Ishikawa (cell line): ENCODE results near the gene LSM8.

Experiments used
- CEBPB ChIP-seq: IDR thresholded peaks from 2 replicates; pipeline ENCODE4 v1.6.1; 2012
- CREB1 ChIP-seq: IDR thresholded peaks from 2 replicates; pipeline ENCODE4 v1.6.1; 2012; ENCODE audit warnings: low read depth
- EGR1 ChIP-seq: IDR thresholded peaks from 2 replicates; pipeline ENCODE4 v1.6.1; 2012
- EP300 ChIP-seq: IDR thresholded peaks from 2 replicates; pipeline ENCODE4 v1.6.1; 2012; ENCODE audit warnings: borderline replicate concordance
- FOXM1 ChIP-seq: IDR thresholded peaks from 2 replicates; pipeline ENCODE4 v1.6.1; 2012; ENCODE audit warnings: low read depth, borderline replicate concordance
- MAX ChIP-seq: IDR thresholded peaks from 2 replicates; pipeline ENCODE4 v1.6.1; 2012
- NFIC ChIP-seq: IDR thresholded peaks from 2 replicates; pipeline ENCODE4 v1.6.1; 2012
- RAD21 ChIP-seq: IDR thresholded peaks from 2 replicates; pipeline ENCODE4 v1.6.1; 2012; ENCODE audit warnings: low read depth
- REST ChIP-seq: IDR thresholded peaks from 2 replicates; pipeline ENCODE4 v1.6.1; 2012; ENCODE audit warnings: low read depth, mild to moderate bottlenecking
- TAF1 ChIP-seq: IDR thresholded peaks from 2 replicates; pipeline ENCODE4 v1.6.1; 2012; ENCODE audit warnings: low read depth, mild to moderate bottlenecking
- TCF12 ChIP-seq: IDR thresholded peaks from 2 replicates; pipeline ENCODE4 v1.6.1; 2012; ENCODE audit warnings: low read depth
- TEAD4 ChIP-seq: IDR thresholded peaks from 2 replicates; pipeline ENCODE4 v1.6.1; 2012
- USF1 ChIP-seq: IDR thresholded peaks from 2 replicates; pipeline ENCODE4 v1.6.1; 2012
- YY1 ChIP-seq: IDR thresholded peaks from 2 replicates; pipeline ENCODE4 v1.6.1; 2012; ENCODE audit warnings: low read depth
- ZBTB7A ChIP-seq: IDR thresholded peaks from 2 replicates; pipeline ENCODE4 v1.6.1; 2012; ENCODE audit warnings: low read depth

LSM8 gene

GRCh38 chr7:118214051-118214832 lies 30.3 kb downstream of the LSM8 start:
- TF ChIP-seq TAF1, result no peak
- no peak for TF ChIP-seq USF1
- no peak for TF ChIP-seq TCF12
- TF ChIP-seq TEAD4, result no peak
- no peak for TF ChIP-seq CREB1
- TF ChIP-seq CEBPB, result no peak
- TF ChIP-seq ZBTB7A, result no peak
- TF ChIP-seq REST, result no peak
- no peak for TF ChIP-seq EGR1
- no peak for TF ChIP-seq RAD21
- no peak for TF ChIP-seq NFIC
- no peak for TF ChIP-seq EP300
- TF ChIP-seq YY1, result no peak

- TF ChIP-seq TEAD4 (no peak), RAD21 (no peak), REST (no peak), FOXM1 (no peak), CEBPB (no peak), USF1 (no peak), EGR1 (no peak)
Measured at GRCh38 chr7:118214833-118215182, 30.8 kb downstream of the LSM8 start.

- TF ChIP-seq RAD21, result no peak
- no peak for TF ChIP-seq TCF12
- TF ChIP-seq ZBTB7A, result no peak
- TF ChIP-seq EGR1, result no peak
- TF ChIP-seq USF1, result no peak
- no peak for TF ChIP-seq TAF1
- TF ChIP-seq YY1, result no peak
- no peak for TF ChIP-seq TEAD4
- no peak for TF ChIP-seq REST
Measured at GRCh38 chr7:118217210-118217619, 33.3 kb downstream of the LSM8 start.

GRCh38 chr7:118218413-118219156 lies 34.6 kb downstream of the LSM8 start:
- TF ChIP-seq CREB1 (no peak), CEBPB (no peak), TCF12 (no peak), YY1 (no peak), RAD21 (no peak), MAX (no peak), TAF1 (no peak), NFIC (no peak), TEAD4 (no peak), EP300 (no peak), FOXM1 (no peak), EGR1 (no peak), USF1 (no peak), ZBTB7A (no peak), REST (no peak)
